CD8-positive, alpha-beta memory T cell (primary cell): ENCODE results near the gene METTL17. TPM values are rescaled to one million over a fixed set of nuclear protein-coding genes. Genes with fewer than 3 reads are reported as not detected.
"Not testable (repeated sequence)": the region's sequence is repeated elsewhere in the genome, so short reads cannot be mapped to it uniquely, and the experiment has no call there.

Source experiments
- CTCF ChIA-PET: fragments of 350-600 bp; sonication (Branson Sonifier 250); formaldehyde crosslinking; loops from one replicate; lab custom pipeline; 2021; ENCODE audit warnings: antibody characterized with exemption; lab: Charles Lee
- POLR2A ChIA-PET: fragments of 350-600 bp; sonication (Branson Sonifier 250); formaldehyde crosslinking; loops from one replicate; lab custom pipeline; 2021; ENCODE audit warnings: antibody characterized with exemption; lab: Charles Lee
- DNase-seq, 5 donors: peaks; one replicate each; pipeline versions ENCODE4 v3.0.0 to v3.0.0-alpha.2; 2020 to 2022; ENCODE audit warnings: mixed read lengths in 1 of 5
- H3K27ac ChIP-seq: one replicate; pipeline ENCODE4 v1.7.0; 2013; ENCODE audit warnings: low read depth, mild to moderate bottlenecking, low read length, moderate library complexity
- H3K27me3 ChIP-seq: 2 replicates; pipeline ENCODE4 v1.7.0; 2013; ENCODE audit warnings: low read length, mild to moderate bottlenecking; ENCODE audit not compliant: insufficient read depth, poor library complexity, severe bottlenecking
- H3K36me3 ChIP-seq: 2 replicates; pipeline ENCODE4 v1.7.0; 2013; ENCODE audit warnings: mild to moderate bottlenecking, low read length, moderate library complexity; ENCODE audit not compliant: insufficient read depth
- H3K4me1 ChIP-seq: 2 replicates; pipeline ENCODE4 v1.7.0; 2013; ENCODE audit warnings: mild to moderate bottlenecking, low read length, moderate library complexity; ENCODE audit not compliant: insufficient read depth
- H3K4me3 ChIP-seq: 2 replicates; pipeline ENCODE4 v1.7.0; 2013; ENCODE audit warnings: mild to moderate bottlenecking, low read length
- H3K9me3 ChIP-seq: 2 replicates; pipeline ENCODE4 v1.7.0; 2013; ENCODE audit warnings: mild to moderate bottlenecking, low read length
- H3K27ac Mint-ChIP-seq, 8 donors: one replicate each; pipeline ENCODE4 v1.8.0; 2020 to 2021; ENCODE audit warnings: mixed read lengths in 8 of 8, mild to moderate bottlenecking in 6 of 8, inconsistent platforms in 3 of 8, moderate library complexity in 3 of 8
- H3K27me3 Mint-ChIP-seq, 2 donors: one replicate each; pipeline ENCODE4 v1.8.0; 2020 to 2021; ENCODE audit warnings: mixed read lengths in 2 of 2, mild to moderate bottlenecking in 1 of 2, moderate library complexity in 1 of 2
- H3K36me3 Mint-ChIP-seq, 3 donors: one replicate each; pipeline ENCODE4 v1.8.0; 2020 to 2021; ENCODE audit warnings: mixed read lengths in 3 of 3, inconsistent platforms in 1 of 3, mild to moderate bottlenecking in 1 of 3
- H3K4me1 Mint-ChIP-seq, 3 donors: one replicate each; pipeline ENCODE4 v1.8.0; 2020 to 2021; ENCODE audit warnings: mixed read lengths in 3 of 3, inconsistent platforms in 1 of 3, mild to moderate bottlenecking in 1 of 3
- H3K4me3 Mint-ChIP-seq, 7 donors: one replicate each; pipeline ENCODE4 v1.8.0; 2020 to 2021; ENCODE audit warnings: mixed read lengths in 7 of 7, mild to moderate bottlenecking in 6 of 7, moderate library complexity in 4 of 7, inconsistent platforms in 2 of 7
- H3K9me3 Mint-ChIP-seq, 5 donors: one replicate each; pipeline ENCODE4 v1.8.0; 2020 to 2022; ENCODE audit warnings: mixed read lengths in 5 of 5, mild to moderate bottlenecking in 3 of 5, moderate library complexity in 2 of 5, inconsistent platforms in 1 of 5
- polyA plus RNA-seq: library from polyadenylated mRNA; unstranded; fragments of 300-500 nt; fragmentation: Illumina TruSeq; gene quantifications from one replicate; pipeline ENCODE4 v1.2.3, GENCODE V29; 2021
- total RNA-seq, 2 experiments: library from RNA; stranded (reverse); gene quantifications; one replicate each; pipeline ENCODE4 v1.2.3, GENCODE V29; 2021

Gene METTL17
- total RNA-seq: 100 to 1,000 TPM; 102 to 107 TPM
- polyA plus RNA-seq: 43.9 TPM

- peaks cover 25 to 30% (median 26%) of the 10 kb centered on the region in 3 donors for H3K4me1 Mint-ChIP-seq
- ChIA-PET POLR2A (no interaction called here), CTCF (interaction anchor here (1.9 kb wide), 1 partner anchor 19 kb away, joined by 7 read pairs; no protein-coding TSS in a partner anchor)
- Histone ChIP-seq H3K36me3 (peaks cover 28% of the 10 kb centered on the region), H3K27me3 (no peaks in the 10 kb centered on the region), H3K27ac (peak within 1 kb of the TSS; percentile 60), H3K4me1 (peaks cover 23% of the 10 kb centered on the region), H3K4me3 (peak within 1 kb of the TSS; percentile 76), H3K9me3 (no peaks in the 10 kb centered on the region)
- peaks cover 0 to 41% (median 8%) of the 10 kb centered on the region in 3 donors for H3K36me3 Mint-ChIP-seq
- peak within 1 kb of the TSS; percentile 83 to 99 (median 93) for H3K4me3 Mint-ChIP-seq
- no peaks in the 10 kb centered on the region for H3K27me3 Mint-ChIP-seq
- H3K9me3 Mint-ChIP-seq: no peaks in the 10 kb centered on the region
- peak; percentile 75 to 88 (median 81) for DNase-seq
- peak within 1 kb of the TSS; percentile 58 to 99 (median 94) for H3K27ac Mint-ChIP-seq
These were observed at the start of gene METTL17 for GRCh38 chr14:20989787-20990600. TSS of gene METTL17 (plus strand) at chr14:20989980. CDS start at chr14:20990003, 23 bp downstream.

DNA sequence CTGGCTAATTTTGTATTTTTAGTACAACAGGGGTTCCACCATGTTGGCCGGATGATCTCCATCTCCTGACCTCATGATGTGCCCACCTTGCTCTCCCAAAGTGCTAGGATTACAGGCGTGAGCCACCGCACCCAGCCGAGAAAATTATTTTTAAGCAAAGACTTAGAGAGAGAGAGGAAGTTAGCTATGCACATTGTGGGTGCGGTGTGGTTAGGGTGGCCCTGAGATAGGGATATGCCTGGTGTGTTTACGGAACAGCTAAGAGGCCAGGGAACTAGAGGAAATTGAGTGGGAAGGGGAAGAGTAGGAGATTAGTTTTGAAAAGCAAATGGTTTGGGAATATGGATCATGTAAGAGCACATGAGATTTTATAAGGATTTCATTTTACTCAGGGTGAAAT is 44.6 kb upstream of the METTL17 start:
- H3K27ac ChIP-seq, POLR2A ChIA-PET, H3K4me1 ChIP-seq, H3K36me3 Mint-ChIP-seq, H3K4me3 Mint-ChIP-seq, CTCF ChIA-PET, H3K4me1 Mint-ChIP-seq, H3K9me3 Mint-ChIP-seq, H3K4me3 ChIP-seq, H3K27me3 ChIP-seq, H3K9me3 ChIP-seq, H3K36me3 ChIP-seq, DNase-seq: not testable (repeated sequence)
- Mint-ChIP-seq H3K27me3 (peaks cover 12 to 52% of the 10 kb centered on the region in 2 donors), H3K27ac (peak overlapping the region in 1 of 8 donors; percentile 29)

- H3K9me3 Mint-ChIP-seq, H3K36me3 ChIP-seq, H3K27ac ChIP-seq, H3K4me3 ChIP-seq, CTCF ChIA-PET, H3K4me1 Mint-ChIP-seq, H3K4me1 ChIP-seq, POLR2A ChIA-PET, H3K4me3 Mint-ChIP-seq, H3K9me3 ChIP-seq, H3K27me3 ChIP-seq, H3K36me3 Mint-ChIP-seq, DNase-seq, H3K27ac Mint-ChIP-seq: not testable (repeated sequence)
- peaks cover 13 to 45% of the 10 kb centered on the region in 2 donors for H3K27me3 Mint-ChIP-seq
These were observed 43.1 kb upstream of the METTL17 start for GRCh38 chr14:20946707-20947106.

GRCh38 chr14:20954736-20955537 is 34.8 kb upstream of the METTL17 start, which contains the start of gene RNASE2:
TSS of gene RNASE2 (plus strand) at chr14:20955487. CDS start at chr14:20955772, 285 bp downstream.
- H3K36me3 Mint-ChIP-seq, H3K9me3 Mint-ChIP-seq, H3K4me1 ChIP-seq, DNase-seq, H3K27me3 ChIP-seq, CTCF ChIA-PET, H3K27ac Mint-ChIP-seq, H3K27ac ChIP-seq, H3K4me3 ChIP-seq, H3K9me3 ChIP-seq, H3K36me3 ChIP-seq, POLR2A ChIA-PET, H3K4me3 Mint-ChIP-seq: not testable (repeated sequence)
- Mint-ChIP-seq H3K4me1 (peaks cover 0 to 13% (median 7%) of the 10 kb centered on the region in 3 donors), H3K27me3 (peaks cover 17 to 61% of the 10 kb centered on the region in 2 donors)

- POLR2A ChIA-PET, DNase-seq, H3K36me3 Mint-ChIP-seq, H3K27ac Mint-ChIP-seq, H3K4me1 ChIP-seq, H3K27ac ChIP-seq, H3K4me3 Mint-ChIP-seq, H3K4me3 ChIP-seq, H3K27me3 ChIP-seq, CTCF ChIA-PET, H3K9me3 Mint-ChIP-seq, H3K9me3 ChIP-seq, H3K36me3 ChIP-seq: not testable (repeated sequence)
- Mint-ChIP-seq H3K4me1 (peaks cover under 1 to 15% (median 9%) of the 10 kb centered on the region in 3 donors), H3K27me3 (peaks cover 17 to 57% of the 10 kb centered on the region in 2 donors)
These were observed 34.3 kb upstream of the METTL17 start for GRCh38 chr14:20955538-20955873.

DNA sequence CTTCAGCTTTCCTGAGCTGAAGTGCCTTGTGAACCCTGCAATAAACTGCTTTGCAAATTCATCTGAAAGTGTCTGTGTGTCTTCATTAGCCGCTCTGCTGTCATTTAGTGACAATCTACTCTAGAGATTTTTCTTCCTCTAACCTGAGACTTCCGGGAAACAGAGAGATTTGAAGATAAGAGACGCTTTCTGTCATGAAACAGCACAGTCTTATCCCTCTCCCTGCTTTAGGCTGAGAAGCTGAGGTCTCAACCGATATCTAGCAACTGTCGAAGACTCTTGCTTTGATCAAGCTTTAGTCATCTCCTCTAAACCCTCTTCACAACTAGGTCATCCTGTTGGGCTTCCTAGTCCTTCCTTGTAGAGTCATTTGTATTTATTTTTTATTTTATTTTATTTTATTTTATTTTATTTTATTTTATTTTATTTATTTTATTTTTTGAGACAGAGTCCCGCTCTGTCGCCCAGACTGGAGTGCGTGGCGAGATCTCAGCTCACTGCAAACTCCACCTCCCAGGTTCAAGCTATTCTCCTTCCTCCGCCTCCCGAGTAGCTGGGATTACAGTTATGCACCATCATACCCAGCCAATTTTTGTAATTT is 33.3 kb upstream of the METTL17 start:
- H3K27me3 ChIP-seq: no peaks in the 10 kb centered on the region
- peak in 1 of 5 donors; percentile 11 for DNase-seq
- peaks cover 7 to 25% (median 18%) of the 10 kb centered on the region in 3 donors for H3K4me1 Mint-ChIP-seq
- no peaks in the 10 kb centered on the region for H3K9me3 Mint-ChIP-seq
- no peaks in the 10 kb centered on the region for H3K36me3 Mint-ChIP-seq
- peaks cover 5% of the 10 kb centered on the region for H3K4me1 ChIP-seq
- H3K4me3 Mint-ChIP-seq: no peak overlapping the region
- ChIA-PET CTCF (interaction anchor here (1.6 kb wide), 1 partner anchor 14 kb away, joined by 6 read pairs; no protein-coding TSS in a partner anchor), POLR2A (no interaction called here)
- no peak overlapping the region for H3K27ac Mint-ChIP-seq
- H3K27ac ChIP-seq: no peak overlapping the region
- H3K27me3 Mint-ChIP-seq: peaks cover 14 to 51% of the 10 kb centered on the region in 2 donors
- H3K4me3 ChIP-seq: no peak overlapping the region
- H3K36me3 ChIP-seq: no peaks in the 10 kb centered on the region
- no peaks in the 10 kb centered on the region for H3K9me3 ChIP-seq

- H3K4me1 ChIP-seq, DNase-seq, H3K36me3 ChIP-seq, H3K27ac ChIP-seq, H3K9me3 ChIP-seq, H3K36me3 Mint-ChIP-seq, H3K4me3 Mint-ChIP-seq, H3K9me3 Mint-ChIP-seq, POLR2A ChIA-PET, H3K4me3 ChIP-seq, H3K27ac Mint-ChIP-seq, H3K27me3 ChIP-seq: not testable (repeated sequence)
- peaks cover 9 to 28% (median 21%) of the 10 kb centered on the region in 3 donors for H3K4me1 Mint-ChIP-seq
- peaks cover 11 to 50% of the 10 kb centered on the region in 2 donors for H3K27me3 Mint-ChIP-seq
- CTCF ChIA-PET: interaction anchor here (4.9 kb wide), 1 partner anchor 13 kb away, joined by 52 read pairs; no protein-coding TSS in a partner anchor
These were observed 30.8 kb upstream of the METTL17 start for GRCh38 chr14:20958946-20959345.
